HEK293 (cell line): ENCODE data around the gene RNF145.

Experiments
- CTCF ChIA-PET: fragments of 350-600 bp; formaldehyde crosslinking; extraction: SDS; loops from one replicate; lab custom pipeline; 2021; ENCODE audit warnings: antibody characterized with exemption; lab: Yijun Ruan, JAX
- POLR2A ChIA-PET: fragments of 300-600 bp; formaldehyde crosslinking; extraction: SDS; loops from one replicate; lab custom pipeline; 2020; ENCODE audit warnings: antibody characterized with exemption, inconsistent platforms; lab: Yijun Ruan, JAX
- H3K27ac ChIP-seq: fragments of 200-500 bp; sonication (Bioruptor generic); 2 replicates; pipeline ENCODE4 v1.5.1; 2014; ENCODE audit warnings: low read depth, low read length, control low read depth, inconsistent platforms; ENCODE audit errors: extremely low read depth
- H3K36me3 ChIP-seq, 2 experiments: fragments of 200-500 bp in 1 of 2; sonication (Bioruptor generic) in 1 of 2; 1 replicate in 1 of 2; 2 replicates in 1 of 2; pipeline ENCODE4 v1.5.1; 2014 to 2017; ENCODE audit warnings: inconsistent platforms in 2 of 2, low read length in 2 of 2; ENCODE audit not compliant: control insufficient read depth in 2 of 2, insufficient read depth in 1 of 2
- H3K4me1 ChIP-seq: fragments of 200-500 bp; sonication (Bioruptor generic); 2 replicates; pipeline ENCODE4 v1.5.1; 2014; ENCODE audit warnings: mild to moderate bottlenecking, low read length, inconsistent platforms; ENCODE audit not compliant: control insufficient read depth, insufficient read depth
- H3K4me3 ChIP-seq: 2 replicates; pipeline ENCODE4 v1.5.1; 2011; ENCODE audit warnings: low read depth, mild to moderate bottlenecking, control low read depth, low read length, moderate library complexity
- H3K9me3 ChIP-seq: fragments of 200-500 bp; sonication (Bioruptor generic); 2 replicates; pipeline ENCODE4 v1.5.1; 2014; ENCODE audit warnings: low read depth, low read length, inconsistent platforms; ENCODE audit not compliant: control insufficient read depth, insufficient read depth
- MYNN ChIP-seq: fragments of 450-650 bp; formaldehyde crosslinking; IDR thresholded peaks from 2 replicates; pipeline ENCODE4 v1.5.1; 2016; ENCODE audit warnings: missing biosample characterization, missing genetic modification characterization, borderline replicate concordance
- PRDM2 ChIP-seq: fragments of 450-650 bp; formaldehyde crosslinking; IDR thresholded peaks from 2 replicates; pipeline ENCODE4 v1.5.1; 2016; ENCODE audit warnings: missing biosample characterization, missing genetic modification characterization, borderline replicate concordance
- ZBTB17 ChIP-seq: fragments of 450-650 bp; formaldehyde crosslinking; IDR thresholded peaks from 2 replicates; pipeline ENCODE4 v1.5.1; 2016; ENCODE audit warnings: missing biosample characterization, missing genetic modification characterization
- ZNF148 ChIP-seq: fragments of 450-650 bp; formaldehyde crosslinking; IDR thresholded peaks from 2 replicates; pipeline ENCODE4 v1.5.0; 2017; ENCODE audit warnings: missing biosample characterization, missing genetic modification characterization, borderline replicate concordance
- ZNF202 ChIP-seq: fragments of 450-650 bp; formaldehyde crosslinking; IDR thresholded peaks from 2 replicates; pipeline ENCODE4 v1.5.1; 2016; ENCODE audit warnings: missing biosample characterization, missing genetic modification characterization, borderline replicate concordance
- ZNF24 ChIP-seq: fragments of 450-650 bp; formaldehyde crosslinking; IDR thresholded peaks from 2 replicates; pipeline ENCODE4 v1.5.1; 2016; ENCODE audit warnings: missing biosample characterization, missing genetic modification characterization
- ZNF518A ChIP-seq: fragments of 450-650 bp; formaldehyde crosslinking; conservative IDR thresholded peaks from 2 replicates; pipeline ENCODE4 v1.5.1; 2016; ENCODE audit warnings: low read depth, missing biosample characterization, missing genetic modification characterization
- ZNF623 ChIP-seq: fragments of 450-650 bp; formaldehyde crosslinking; IDR thresholded peaks from 2 replicates; pipeline ENCODE4 v1.5.1; 2016; ENCODE audit warnings: missing biosample characterization, missing genetic modification characterization
- ZNF645 ChIP-seq: fragments of 450-650 bp; formaldehyde crosslinking; IDR thresholded peaks from 2 replicates; pipeline ENCODE4; 2016; ENCODE audit warnings: missing biosample characterization, missing genetic modification characterization
- ZNF704 ChIP-seq: fragments of 450-650 bp; formaldehyde crosslinking; IDR thresholded peaks from 2 replicates; pipeline ENCODE4 v1.5.1; 2016; ENCODE audit warnings: missing biosample characterization, missing genetic modification characterization
- ZNF707 ChIP-seq: fragments of 450-650 bp; formaldehyde crosslinking; IDR thresholded peaks from 2 replicates; pipeline ENCODE4 v1.5.1; 2016; ENCODE audit warnings: missing biosample characterization, missing genetic modification characterization
- ZNF776 ChIP-seq: fragments of 450-650 bp; formaldehyde crosslinking; IDR thresholded peaks from 2 replicates; pipeline ENCODE4 v1.5.0; 2017; ENCODE audit warnings: missing biosample characterization, missing genetic modification characterization, borderline replicate concordance
- ZSCAN5A ChIP-seq: fragments of 450-650 bp; formaldehyde crosslinking; IDR thresholded peaks from 2 replicates; pipeline ENCODE4 v1.5.1; 2016; ENCODE audit warnings: missing biosample characterization, missing genetic modification characterization

The RNF145 gene

GRCh38 chr5:159155960-159156359, 53.4 kb downstream of the RNF145 start (continued):
- no peak for TF ChIP-seq ZSCAN5A (tag by site-specific recombination)
- TF ChIP-seq ZNF707 (tag by site-specific recombination), result no peak

- ChIA-PET POLR2A (no interaction called here), CTCF (interaction anchor here (0.7 to 1.3 kb wide), 3 partner anchors 11 to 834 kb away, joined by 3 to 4 read pairs (median 4); no protein-coding TSS in a partner anchor)
- Histone ChIP-seq H3K4me3 (no peak overlapping the region), H3K27ac (no peak overlapping the region), H3K4me1 (no peaks in the 10 kb centered on the region), H3K9me3 (no peaks in the 10 kb centered on the region), H3K36me3 (peaks cover 11 to 13% of the 10 kb centered on the region in 2 experiments)
- TF ChIP-seq ZSCAN5A (tag by site-specific recombination), result no peak
- no peak for TF ChIP-seq ZNF776 (tag by site-specific recombination)
- TF ChIP-seq PRDM2 (tag by site-specific recombination), result no peak
- no peak for TF ChIP-seq ZNF645
- TF ChIP-seq ZNF518A (tag by site-specific recombination), result no peak
- no peak for TF ChIP-seq ZBTB17
- no peak for TF ChIP-seq ZNF704 (tag by site-specific recombination)
- no peak for TF ChIP-seq ZNF24 (tag by site-specific recombination)
- TF ChIP-seq MYNN (tag by site-specific recombination), result no peak
- no peak for TF ChIP-seq ZNF148 (tag by site-specific recombination)
- no peak for TF ChIP-seq ZNF623 (tag by site-specific recombination)
- TF ChIP-seq ZNF202, result no peak
Observed at GRCh38 chr5:159152876-159153275, 56.5 kb downstream of the RNF145 start.
